GM10266 (cell line): Measurements from ENCODE around the gene LIPK.
A peak's percentile ranks its signal among the peaks of the same experiment; 100 is the strongest.

Experiments
- DNase-seq: peaks from one replicate; pipeline ENCODE4 v3.0.0; 2012; ENCODE audit errors: extremely low spot score
- CTCF ChIP-seq: IDR thresholded peaks from 2 replicates; pipeline ENCODE4 v1.5.1; 2012; ENCODE audit warnings: mild to moderate bottlenecking, low read depth; ENCODE audit not compliant: control insufficient read depth, insufficient read depth; ENCODE audit errors: missing control alignments

The LIPK gene

DNA sequence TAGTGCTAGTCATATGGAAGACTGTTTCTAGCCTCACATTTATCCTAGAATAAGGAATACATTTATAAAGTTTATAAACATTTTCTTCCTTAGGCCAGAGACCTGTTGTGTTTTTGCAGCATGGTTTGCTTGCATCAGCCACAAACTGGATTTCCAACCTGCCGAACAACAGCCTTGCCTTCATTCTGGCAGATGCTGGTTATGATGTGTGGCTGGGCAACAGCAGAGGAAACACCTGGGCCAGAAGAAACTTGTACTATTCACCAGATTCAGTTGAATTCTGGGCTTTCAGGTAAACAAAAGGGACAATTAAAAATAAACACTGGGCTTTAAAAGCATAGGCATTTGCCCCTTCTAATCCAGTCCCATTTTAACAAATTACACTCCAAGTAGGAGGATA is 37.6 kb upstream of the LIPK start:
- TF ChIP-seq CTCF = no peak
- DNase-seq = no peak

GRCh38 chr10:88670497-88670896 is 35.6 kb upstream of the LIPK start:
- peak; percentile 22 for DNase-seq
- no peak for TF ChIP-seq CTCF

- DNase-seq = no peak
Measured at GRCh38 chr10:88672041-88672440, 34.0 kb upstream of the LIPK start.

DNA sequence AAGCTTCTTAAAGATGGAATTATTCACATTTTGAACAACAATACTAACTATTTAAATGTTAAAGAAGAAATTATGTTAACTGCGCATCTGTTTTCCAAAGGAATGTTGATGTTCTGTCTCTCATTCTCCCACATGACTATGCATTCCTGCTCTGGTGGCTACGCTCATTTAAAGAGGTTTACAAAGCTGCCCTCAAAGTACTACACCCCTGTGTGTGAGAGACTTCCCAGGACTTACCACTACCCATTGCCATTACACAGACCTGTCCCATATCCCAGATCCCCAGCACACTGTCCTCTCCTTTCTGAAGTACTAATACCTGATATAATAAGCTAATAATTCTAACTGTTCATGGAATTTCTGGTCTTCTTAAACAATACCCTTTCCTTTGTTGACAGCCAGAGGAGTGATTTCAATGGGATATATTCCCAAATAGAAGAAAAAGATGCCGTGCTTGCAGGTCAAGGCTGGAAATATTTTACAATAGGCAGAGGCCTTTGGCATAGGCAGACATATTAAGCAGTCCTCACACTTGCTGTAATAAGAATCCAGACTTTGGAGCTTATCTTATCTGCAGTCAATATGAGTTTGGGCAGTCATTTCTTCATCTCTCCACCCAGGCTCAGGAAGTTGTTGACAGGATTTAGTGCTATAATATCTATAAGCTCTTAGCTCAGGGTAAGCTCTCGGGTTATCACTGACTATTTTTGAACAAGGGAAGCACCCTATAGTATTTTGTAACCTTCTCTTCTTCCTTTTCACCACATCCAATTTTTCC is 29.6 kb upstream of the LIPK start:
- TF ChIP-seq CTCF = no peak
- DNase-seq = no peak

More at GRCh38 chr10:88672041-88672440, 34.0 kb upstream of the LIPK start:
- no peak for TF ChIP-seq CTCF

DNA sequence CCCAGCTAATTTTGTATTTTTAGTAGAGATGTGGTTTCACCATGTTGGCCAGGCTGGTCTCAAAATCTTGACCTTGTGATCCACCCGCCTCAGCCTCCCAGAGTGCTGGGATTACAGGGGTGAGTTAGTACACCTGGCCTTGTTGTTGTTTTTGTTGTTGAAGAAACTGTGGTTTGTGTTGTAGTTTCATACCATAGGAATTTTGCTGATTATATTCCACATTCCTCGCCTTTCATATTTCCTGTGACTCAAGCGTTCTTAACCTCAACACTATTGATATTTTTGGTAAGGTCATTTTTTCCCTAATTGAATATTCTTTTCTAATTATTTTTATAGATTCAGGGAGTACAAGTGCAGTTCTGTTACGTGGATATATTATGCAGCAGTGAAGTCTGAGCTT is 25.1 kb upstream of the LIPK start:
- no peak for TF ChIP-seq CTCF
- no peak for DNase-seq

- no peak for DNase-seq
- no peak for TF ChIP-seq CTCF
Measured at GRCh38 chr10:88682491-88682890, 23.6 kb upstream of the LIPK start.

GRCh38 chr10:88687853-88688467 is 18.1 kb upstream of the LIPK start:
- TF ChIP-seq CTCF = peak; percentile 67
- peak; percentile 40 for DNase-seq
